ENCODE results near the gene SYT1. TPM values are rescaled to one million over a fixed set of nuclear protein-coding genes. Genes with fewer than 3 reads are reported as not detected.

Gene SYT1
- total RNA-seq, 1 experiment from 2014 or later: 15.8 TPM

DNA sequence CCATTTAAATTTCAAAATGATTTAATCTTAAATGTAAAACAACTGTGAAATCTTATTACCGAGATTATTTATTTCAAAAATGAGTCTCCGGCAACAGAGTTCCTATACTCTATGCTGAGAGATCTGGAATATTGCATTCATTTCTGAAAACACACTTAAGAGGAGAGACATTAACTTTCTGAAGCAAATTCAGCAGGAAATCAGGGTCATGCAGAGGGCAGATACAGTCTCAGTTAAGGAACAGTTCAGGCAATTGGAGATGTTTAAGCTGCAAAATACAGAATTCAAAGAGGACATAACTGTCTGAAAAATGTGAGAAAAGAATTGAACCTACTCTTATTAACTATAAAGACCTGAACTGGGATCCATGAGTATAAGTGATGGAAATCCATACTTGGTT is 505.4 kb downstream of the SYT1 start:
- Histone ChIP-seq H2AFZ (ENCODE audit: low read length) (no peak overlapping the region), H3K4ac (ENCODE audit: low read depth, low read length) (no peak overlapping the region), H4K20me1 (ENCODE audit: control insufficient read depth, insufficient read depth, insufficient read length) (no peaks in the 10 kb centered on the region), H4K91ac (ENCODE audit: insufficient read length, low read depth, low read length) (no peak overlapping the region), H2BK5ac (ENCODE audit: insufficient read length, low read length) (no peak overlapping the region), H4K8ac (replicated peaks; ENCODE audit: insufficient read length, low read depth, low read length) (no peak overlapping the region), H3K23ac (ENCODE audit: insufficient read length, low read depth, low read length) (no peak overlapping the region), H2AK5ac (ENCODE audit: insufficient read length, low read length) (no peak overlapping the region), H3K14ac (ENCODE audit: insufficient read depth, low read length) (no peak overlapping the region), H2BK120ac (ENCODE audit: low read depth, low read length, poor library complexity, severe bottlenecking) (no peak overlapping the region), H2BK12ac (ENCODE audit: insufficient read length, low read depth, low read length) (no peak overlapping the region), H3K9me3 (ENCODE audit: control insufficient read depth, low read depth, low read length) (no peaks in the 10 kb centered on the region), H3K23me2 (ENCODE audit: insufficient read length, low read depth, low read length, poor library complexity, severe bottlenecking) (no peaks in the 10 kb centered on the region), H3K27me3 (ENCODE audit: insufficient read depth, low read length) (no peaks in the 10 kb centered on the region), H3K4me2 (ENCODE audit: insufficient read depth, insufficient read length, low read length) (no peak overlapping the region), H2BK15ac (ENCODE audit: low read depth, low read length) (no peak overlapping the region), H3K27ac (ENCODE audit: insufficient read length, low read depth, low read length) (no peak overlapping the region), H3T11ph (ENCODE audit: low read length) (no peak overlapping the region), H2BK20ac (ENCODE audit: low read depth, low read length, poor library complexity, severe bottlenecking) (no peak overlapping the region), H3K9ac (ENCODE audit: extremely low read depth, insufficient read length, low read length) (no peak overlapping the region), H4K5ac (ENCODE audit: insufficient read length, low read depth, low read length) (no peak overlapping the region), H3K18ac (ENCODE audit: insufficient read length, low read depth, low read length) (no peak overlapping the region), H3K79me2 (ENCODE audit: insufficient read depth, low read length) (no peaks in the 10 kb centered on the region), H3K56ac (ENCODE audit: insufficient read length, low read depth, low read length) (no peak overlapping the region), H3K4me1 (ENCODE audit: insufficient read depth, low read length) (no peaks in the 10 kb centered on the region), H3K79me1 (ENCODE audit: insufficient read depth, low read depth, low read length, poor library complexity, severe bottlenecking) (no peaks in the 10 kb centered on the region)
- H3K27me3 Mint-ChIP-seq (ENCODE audit: low read depth): no peaks in the 10 kb centered on the region
- TF ChIP-seq, protein P1, sequence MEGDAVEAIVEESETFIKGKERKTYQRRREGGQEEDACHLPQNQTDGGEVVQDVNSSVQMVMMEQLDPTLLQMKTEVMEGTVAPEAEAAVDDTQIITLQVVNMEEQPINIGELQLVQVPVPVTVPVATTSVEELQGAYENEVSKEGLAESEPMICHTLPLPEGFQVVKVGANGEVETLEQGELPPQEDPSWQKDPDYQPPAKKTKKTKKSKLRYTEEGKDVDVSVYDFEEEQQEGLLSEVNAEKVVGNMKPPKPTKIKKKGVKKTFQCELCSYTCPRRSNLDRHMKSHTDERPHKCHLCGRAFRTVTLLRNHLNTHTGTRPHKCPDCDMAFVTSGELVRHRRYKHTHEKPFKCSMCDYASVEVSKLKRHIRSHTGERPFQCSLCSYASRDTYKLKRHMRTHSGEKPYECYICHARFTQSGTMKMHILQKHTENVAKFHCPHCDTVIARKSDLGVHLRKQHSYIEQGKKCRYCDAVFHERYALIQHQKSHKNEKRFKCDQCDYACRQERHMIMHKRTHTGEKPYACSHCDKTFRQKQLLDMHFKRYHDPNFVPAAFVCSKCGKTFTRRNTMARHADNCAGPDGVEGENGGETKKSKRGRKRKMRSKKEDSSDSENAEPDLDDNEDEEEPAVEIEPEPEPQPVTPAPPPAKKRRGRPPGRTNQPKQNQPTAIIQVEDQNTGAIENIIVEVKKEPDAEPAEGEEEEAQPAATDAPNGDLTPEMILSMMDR (conservative IDR thresholded peaks at IDR 0.05): no peak
- H3K27ac Mint-ChIP-seq: no peak overlapping the region
- no peak overlapping the region for H3K4me3 Mint-ChIP-seq
- no CpG with 5 or more reads among the region's 2 CpGs for WGBS (ENCODE audit: extremely low coverage, insufficient read length, low lambda C conversion rate)
- H3K36me3 Mint-ChIP-seq (ENCODE audit: insufficient read depth in 1 of 3, low read depth in 3 of 3): peaks cover 0 to 6% (median 3%) of the 10 kb centered on the region in 3 experiments; a peak in 3 of 7 replicates
- peaks cover 0 to 3% of the 10 kb centered on the region in 2 experiments; a peak in 2 of 5 replicates for H3K9me3 Mint-ChIP-seq
- DNase-seq: no peak
- peaks cover 23 to 30% of the 10 kb centered on the region in 2 experiments for H3K4me1 Mint-ChIP-seq

Data from H9 (cell line).